Activated naive CD8-positive, alpha-beta T cell treated with anti-CD3 and anti-CD28 coated beads for 36 hours (primary cell): Measurements from ENCODE around the gene TSR3. TPM values are rescaled to one million over a fixed set of nuclear protein-coding genes. Genes with fewer than 3 reads are reported as not detected.
A peak's percentile ranks its signal among the peaks of the same experiment; 100 is the strongest.

Experiments used
- DNase-seq: peaks from one replicate; pipeline ENCODE4 v3.0.0; 2021
- H3K27ac Mint-ChIP-seq: one replicate; pipeline ENCODE4 v1.8.0; 2022; ENCODE audit warnings: mild to moderate bottlenecking, moderate library complexity, mixed read lengths
- H3K27me3 Mint-ChIP-seq: one replicate; pipeline ENCODE4 v1.8.0; 2022; ENCODE audit warnings: mild to moderate bottlenecking, mixed read lengths
- H3K36me3 Mint-ChIP-seq: one replicate; pipeline ENCODE4 v1.8.0; 2021; ENCODE audit warnings: mild to moderate bottlenecking, mixed read lengths
- H3K4me1 Mint-ChIP-seq: one replicate; pipeline ENCODE4 v1.8.0; 2021; ENCODE audit warnings: mixed read lengths
- H3K4me3 Mint-ChIP-seq: one replicate; pipeline ENCODE4 v1.8.0; 2022; ENCODE audit warnings: mild to moderate bottlenecking, moderate library complexity, mixed read lengths
- H3K9me3 Mint-ChIP-seq: one replicate; pipeline ENCODE4 v1.8.0; 2022; ENCODE audit warnings: mixed read lengths
- total RNA-seq, 2 experiments: library from RNA; stranded (reverse); gene quantifications; one replicate each; pipeline ENCODE4 v1.2.3, GENCODE V29; 2021

TSR3 gene
- total RNA-seq, 2 experiments from 2014 or later: 80.3 to 82.6 TPM

GRCh38 chr16:1308036-1308976 is 43.4 kb downstream of the TSR3 start:
- peak overlapping the region; percentile 91 for H3K27ac Mint-ChIP-seq
- H3K4me3 Mint-ChIP-seq: peak overlapping the region; percentile 86
- DNase-seq: no peak
- H3K9me3 Mint-ChIP-seq: peaks cover 9% of the 10 kb centered on the region
- H3K27me3 Mint-ChIP-seq: no peaks in the 10 kb centered on the region
- peaks cover 20% of the 10 kb centered on the region for H3K36me3 Mint-ChIP-seq
- H3K4me1 Mint-ChIP-seq: peaks cover 41% of the 10 kb centered on the region

DNA sequence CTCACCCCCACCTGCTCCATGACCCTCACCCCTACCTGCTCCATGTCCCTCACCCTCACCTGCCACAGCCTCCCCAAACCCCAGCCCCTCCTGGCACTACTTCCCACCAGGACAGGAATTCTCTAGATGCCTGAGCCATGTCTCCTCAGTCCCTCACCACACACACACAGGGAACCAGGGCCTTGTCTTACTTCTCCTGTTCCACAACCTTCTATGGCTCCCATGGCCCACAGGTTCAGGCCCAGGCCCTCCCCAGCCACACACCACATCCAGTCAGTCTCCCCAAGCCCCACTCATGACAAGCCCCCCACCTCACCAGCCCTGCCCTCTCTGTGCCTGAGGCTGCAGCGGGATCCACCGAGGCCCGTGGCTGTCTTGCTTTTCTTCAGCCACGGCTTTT is 45.3 kb downstream of the TSR3 start:
- Mint-ChIP-seq H3K36me3 (peaks cover 20% of the 10 kb centered on the region), H3K27ac (peak overlapping the region; percentile 75), H3K4me3 (no peak overlapping the region), H3K4me1 (peaks cover 43% of the 10 kb centered on the region), H3K27me3 (no peaks in the 10 kb centered on the region), H3K9me3 (peaks cover 9% of the 10 kb centered on the region)
- DNase-seq: no peak

- no peaks in the 10 kb centered on the region for H3K27me3 Mint-ChIP-seq
- DNase-seq: peak; percentile 43
- H3K4me1 Mint-ChIP-seq: peaks cover 38% of the 10 kb centered on the region
- H3K4me3 Mint-ChIP-seq: no peak overlapping the region
- H3K9me3 Mint-ChIP-seq: peaks cover 9% of the 10 kb centered on the region
- peaks cover 15% of the 10 kb centered on the region for H3K36me3 Mint-ChIP-seq
- peak overlapping the region; percentile 75 for H3K27ac Mint-ChIP-seq
These were observed 45.9 kb downstream of the TSR3 start for GRCh38 chr16:1305823-1306222.

DNA sequence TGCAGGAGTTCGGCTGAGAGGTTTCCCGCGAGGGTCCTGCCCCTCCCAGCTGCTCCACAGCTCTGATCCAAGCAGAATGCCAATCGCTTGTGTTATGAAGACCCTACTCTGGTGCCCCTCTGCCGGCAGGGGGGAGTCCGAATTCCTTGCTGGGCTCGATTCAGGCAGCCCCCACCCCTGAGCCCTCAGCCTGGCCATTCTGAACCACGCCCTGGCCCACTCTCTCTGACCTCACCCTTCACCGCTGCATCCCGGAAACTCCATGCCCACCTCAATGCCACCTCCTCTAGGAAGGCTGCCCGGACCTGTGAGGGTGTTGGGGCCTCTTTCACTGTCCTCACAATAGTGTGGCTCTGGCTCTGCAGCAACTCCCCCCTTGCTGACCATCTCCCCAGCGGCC is 50.1 kb downstream of the TSR3 start:
- peaks cover 32% of the 10 kb centered on the region for H3K4me1 Mint-ChIP-seq
- no peaks in the 10 kb centered on the region for H3K36me3 Mint-ChIP-seq
- no peak overlapping the region for H3K27ac Mint-ChIP-seq
- peaks cover 3% of the 10 kb centered on the region for H3K9me3 Mint-ChIP-seq
- H3K4me3 Mint-ChIP-seq: no peak overlapping the region
- H3K27me3 Mint-ChIP-seq: peaks cover 12% of the 10 kb centered on the region
- no peak for DNase-seq

- DNase-seq: peak; percentile 83
- no peak overlapping the region for H3K4me3 Mint-ChIP-seq
- H3K27ac Mint-ChIP-seq: no peak overlapping the region
- H3K36me3 Mint-ChIP-seq: no peaks in the 10 kb centered on the region
- H3K9me3 Mint-ChIP-seq: peaks cover 3% of the 10 kb centered on the region
- H3K4me1 Mint-ChIP-seq: peaks cover 25% of the 10 kb centered on the region
- peaks cover 13% of the 10 kb centered on the region for H3K27me3 Mint-ChIP-seq
These were observed 50.8 kb downstream of the TSR3 start for GRCh38 chr16:1300664-1301476.

- Mint-ChIP-seq H3K4me3 (no peak overlapping the region), H3K27ac (no peak overlapping the region), H3K27me3 (peaks cover 13% of the 10 kb centered on the region), H3K4me1 (peaks cover 23% of the 10 kb centered on the region), H3K36me3 (no peaks in the 10 kb centered on the region), H3K9me3 (peaks cover 3% of the 10 kb centered on the region)
- DNase-seq: no peak
These were observed 51.8 kb downstream of the TSR3 start for GRCh38 chr16:1299868-1300203.

Other genes starting within 250 kb of the TSR3 start
- gene CACNA1H, start 198.8 kb downstream of the TSR3 start, total RNA-seq: under 1 TPM; 0.32 to 0.35 TPM
- not detected for gene TPSG1, start 126.6 kb downstream of the TSR3 start, total RNA-seq
- not detected for gene TPSB2, start 121.7 kb downstream of the TSR3 start, total RNA-seq
- gene TPSAB1, start 111.2 kb downstream of the TSR3 start, total RNA-seq: not detected
- gene TPSD1, start 95.8 kb downstream of the TSR3 start, total RNA-seq: not detected
- 100 to 1,000 TPM; 280 to 282 TPM for gene UBE2I, start 42.2 kb downstream of the TSR3 start, total RNA-seq
- gene BAIAP3, start 18.2 kb downstream of the TSR3 start, total RNA-seq: under 1 TPM; 0.12 to 0.46 TPM
- 10 to 100 TPM; 19.2 to 19.7 TPM for gene GNPTG, start 53 bp upstream of the TSR3 start, total RNA-seq
- 10 to 100 TPM; 22.6 to 24.2 TPM for gene UNKL, start 62.8 kb upstream of the TSR3 start, total RNA-seq
- 10 to 100 TPM; 24.4 to 24.6 TPM for gene UQCC4, start 68.9 kb upstream of the TSR3 start, total RNA-seq
- under 1 TPM; 0.25 to 0.40 TPM for gene PERCC1, start 79.2 kb upstream of the TSR3 start, total RNA-seq
- 1 to 10 TPM; 1.3 TPM for gene CCDC154, start 92.7 kb upstream of the TSR3 start, total RNA-seq
- 10 to 100 TPM; 45.0 to 48.8 TPM for gene CLCN7, start 123.2 kb upstream of the TSR3 start, total RNA-seq
- gene PTX4, start 137.1 kb upstream of the TSR3 start, total RNA-seq: not detected
- 10 to 100 TPM; 82.5 to 82.9 TPM for gene TELO2, start 141.5 kb upstream of the TSR3 start, total RNA-seq
- 10 to 100 TPM; 21.2 to 23.7 TPM for gene TMEM204, start 181.8 kb upstream of the TSR3 start, total RNA-seq